Stimulated activated CD4-positive, alpha-beta T cell treated with anti-CD3 and anti-CD28 coated beads, Interleukin-4, amount 100 ng/mL, for 4 hours (primary cell): ENCODE measurements around the gene DRC1.

Experiments
- DNase-seq, 2 experiments: peaks; one replicate each; pipeline ENCODE4 v3.0.0-alpha.2; 2020

DRC1 gene

DNA sequence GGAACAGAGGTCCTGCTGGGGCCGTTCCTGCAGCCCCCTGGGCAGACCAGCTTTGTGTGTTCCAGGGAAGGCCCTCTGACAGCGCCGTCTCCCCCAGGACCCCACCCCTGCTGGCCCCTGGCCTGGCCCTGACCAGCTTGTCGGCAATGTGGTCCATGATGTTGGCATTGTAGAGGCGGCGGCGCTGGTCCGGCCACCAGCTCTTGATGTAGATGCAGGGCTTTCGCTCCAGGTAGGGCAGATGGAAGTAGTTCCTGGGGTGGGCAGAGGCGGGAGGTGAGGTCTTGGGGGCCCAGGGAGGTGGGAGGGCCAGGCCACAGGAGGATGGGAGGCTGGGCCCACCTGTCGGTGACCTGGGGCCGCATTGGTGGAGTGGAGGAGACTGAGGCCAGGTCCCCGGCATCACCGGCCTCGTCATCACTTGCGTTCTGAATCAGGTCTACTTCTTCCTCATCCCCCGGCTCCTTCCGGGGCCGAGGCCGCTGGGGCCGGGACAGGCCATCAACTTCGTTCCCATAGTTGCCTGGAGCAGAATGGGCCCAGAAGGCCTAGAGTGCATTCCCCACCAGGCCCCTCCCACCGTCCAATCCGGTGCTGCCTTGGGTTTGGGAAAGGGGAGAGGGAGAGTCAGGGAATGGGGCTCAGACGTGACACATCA lies 77.5 kb downstream of the DRC1 start:
- DNase-seq, result no peak

DNA sequence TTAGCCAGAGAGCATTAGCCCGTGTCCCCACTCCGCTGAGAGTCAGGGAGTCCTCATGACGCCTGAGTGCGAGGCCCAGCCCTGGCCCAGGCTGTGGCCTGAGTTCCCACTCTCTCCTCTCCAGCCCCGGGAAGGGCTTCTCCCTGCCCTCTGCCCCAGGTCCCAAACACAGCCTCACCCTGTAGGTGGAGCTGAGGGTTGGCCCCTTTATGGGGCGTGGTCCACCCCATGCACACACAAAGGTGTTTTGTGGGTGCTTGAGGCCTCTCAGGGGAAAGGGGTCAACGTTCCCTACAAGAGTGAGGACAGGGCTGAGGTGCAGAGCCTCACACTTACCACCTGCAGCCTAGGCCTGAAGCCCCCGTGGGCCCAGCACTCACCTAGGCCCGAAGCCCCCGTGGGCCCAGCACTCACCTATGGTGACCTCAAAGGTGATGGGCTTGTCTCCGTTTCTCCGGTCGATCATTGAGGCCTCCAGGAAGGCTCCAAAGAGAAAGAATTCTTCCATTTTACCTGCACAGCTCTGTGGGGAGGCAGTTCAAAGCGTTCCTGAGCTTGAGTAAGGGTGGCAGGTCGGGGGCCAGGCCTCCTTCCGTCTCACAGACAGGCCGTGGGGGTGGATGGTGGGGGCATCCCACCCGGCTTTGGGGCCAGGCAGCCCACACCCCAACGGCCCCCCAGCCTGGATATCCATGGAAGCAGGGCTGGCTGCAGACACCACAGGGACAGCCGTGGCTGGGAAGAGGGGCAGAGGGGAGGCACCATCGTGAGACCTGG lies 78.3 kb downstream of the DRC1 start:
- DNase-seq, result no peak

DNA sequence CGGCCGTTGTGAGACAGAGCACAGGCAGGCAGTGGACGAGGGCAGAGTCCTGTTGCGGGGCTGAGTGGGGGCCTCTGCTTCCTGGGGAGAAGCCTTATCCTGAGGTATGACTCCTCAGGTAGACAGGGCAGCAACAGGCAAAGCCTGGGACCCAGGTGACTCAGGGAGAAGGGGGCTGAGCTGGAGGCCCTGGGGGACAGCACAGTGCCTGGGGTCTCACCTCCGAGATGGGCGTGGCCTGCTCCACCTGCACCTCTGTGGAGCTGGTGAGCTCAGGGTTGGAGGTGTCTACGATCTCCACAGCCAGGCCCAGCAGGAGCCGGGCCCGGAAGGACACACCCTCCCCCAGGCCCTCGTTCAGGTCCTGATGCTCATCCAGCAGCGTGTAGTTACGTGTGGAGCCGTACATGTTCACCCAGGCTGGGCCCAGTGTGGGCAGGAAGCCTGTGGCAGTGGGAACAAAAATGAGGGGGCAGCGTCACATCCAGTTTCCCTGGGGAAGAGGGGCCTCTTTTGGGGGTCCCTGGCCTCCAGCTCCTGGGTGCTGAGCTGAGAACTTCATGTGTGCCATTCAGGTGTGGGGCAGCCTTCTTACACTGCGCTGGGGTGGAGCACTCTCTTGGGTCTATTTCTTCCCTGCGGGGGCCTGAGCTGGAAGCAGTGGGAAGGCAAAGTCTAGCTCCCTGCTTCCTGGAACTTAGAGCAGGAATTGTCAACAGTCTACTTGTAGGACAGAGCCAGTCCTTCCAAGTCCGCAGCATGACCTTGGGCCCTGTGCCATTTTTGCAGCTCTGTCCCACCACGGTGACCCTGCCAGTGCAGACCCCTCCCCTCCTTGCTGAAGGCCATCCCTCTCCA lies 79.1 kb downstream of the DRC1 start:
- DNase-seq, result no peak

DNA sequence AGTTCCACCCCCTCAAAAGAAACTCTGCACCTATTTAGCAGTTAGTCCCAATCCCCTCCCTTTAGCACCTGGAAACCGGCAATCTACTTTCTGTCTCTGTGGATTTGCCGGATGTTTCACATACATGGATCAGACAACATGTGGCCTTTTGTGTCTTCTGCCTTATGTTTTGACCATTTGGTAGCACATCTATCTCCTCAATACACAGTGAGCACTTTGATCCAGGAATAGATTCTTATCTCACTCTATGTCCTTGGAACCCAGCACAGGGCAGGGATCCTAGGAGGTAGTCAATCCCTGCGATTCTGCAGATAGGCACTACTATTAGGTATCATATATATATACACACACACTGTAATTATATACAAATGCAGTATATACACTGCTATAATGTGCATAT lies 80.0 kb downstream of the DRC1 start:
- no peak for DNase-seq

DNA sequence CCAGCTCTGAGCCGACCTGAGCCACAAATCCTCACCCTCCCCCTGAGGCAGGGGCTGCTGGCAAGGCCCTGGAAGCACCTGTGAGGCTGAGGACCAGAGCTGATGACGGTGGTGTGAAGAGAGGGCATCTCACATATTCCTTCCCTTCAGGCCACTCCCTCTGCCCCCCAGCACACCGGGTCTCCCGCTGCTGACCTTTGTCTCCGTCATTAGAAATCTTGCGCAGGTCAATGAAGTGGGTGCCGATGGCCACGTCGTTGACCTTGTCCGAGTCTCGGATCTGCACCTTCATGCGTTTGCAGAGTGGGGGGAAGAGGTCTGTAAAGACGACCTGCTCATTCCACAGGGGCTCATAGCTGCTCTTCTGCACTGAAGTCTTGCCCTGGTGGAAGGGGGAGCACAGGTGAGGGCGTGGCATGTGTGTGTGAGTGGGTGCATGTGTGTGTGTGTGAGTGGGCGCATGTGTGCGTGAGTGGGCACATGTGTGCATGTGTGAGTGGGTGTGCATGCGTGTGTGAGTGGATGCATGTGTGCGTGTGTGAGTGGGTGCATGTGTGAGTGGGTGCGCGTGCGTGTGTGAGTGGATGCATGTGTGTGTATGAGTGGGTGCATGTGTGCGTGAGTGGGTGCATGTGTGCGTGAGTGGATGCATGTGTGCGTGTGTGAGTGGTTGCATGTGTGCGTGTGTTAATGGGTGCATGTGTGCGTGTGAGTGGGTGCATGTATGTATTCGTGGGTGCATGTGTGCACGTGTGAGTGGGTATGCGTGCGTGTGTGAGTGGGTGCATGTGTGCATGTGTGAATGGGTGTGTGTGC lies 80.7 kb downstream of the DRC1 start:
- no peak for DNase-seq

DNA sequence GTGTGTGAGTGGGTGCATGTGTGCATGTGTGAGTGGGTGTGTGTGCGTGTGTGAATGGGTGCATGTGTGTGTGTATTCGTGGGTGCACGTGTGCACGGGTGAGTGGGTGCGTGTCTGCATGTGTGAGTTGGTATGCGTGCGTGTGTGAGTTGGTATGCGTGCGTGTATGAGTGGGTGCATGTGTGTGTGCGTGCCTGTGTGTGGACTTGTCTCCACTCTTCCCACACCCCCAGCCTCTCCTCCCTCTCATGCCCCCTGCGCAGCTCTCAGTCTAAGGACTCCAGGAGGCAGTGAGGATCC lies 81.3 kb downstream of the DRC1 start:
- no peak for DNase-seq

DNA sequence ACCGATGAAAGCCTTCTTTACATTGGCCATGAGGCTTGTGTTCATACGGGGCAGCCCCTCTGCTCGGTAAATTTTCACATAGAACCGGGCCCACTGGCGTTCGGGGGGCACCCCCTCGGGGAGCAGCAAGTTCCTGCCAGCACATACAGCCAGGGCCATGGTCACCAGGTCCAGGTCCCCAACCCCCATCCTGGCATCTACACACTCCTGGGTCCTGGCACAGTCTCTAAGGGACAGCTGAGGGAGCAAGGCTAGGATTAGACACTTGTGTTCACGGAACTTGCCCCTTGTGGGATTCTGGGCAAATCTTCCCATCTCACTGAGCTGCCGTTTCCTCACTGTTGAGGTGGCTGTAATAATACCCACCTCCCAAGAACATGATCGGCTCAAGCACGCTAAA lies 81.8 kb downstream of the DRC1 start:
- DNase-seq, result no peak

DNA sequence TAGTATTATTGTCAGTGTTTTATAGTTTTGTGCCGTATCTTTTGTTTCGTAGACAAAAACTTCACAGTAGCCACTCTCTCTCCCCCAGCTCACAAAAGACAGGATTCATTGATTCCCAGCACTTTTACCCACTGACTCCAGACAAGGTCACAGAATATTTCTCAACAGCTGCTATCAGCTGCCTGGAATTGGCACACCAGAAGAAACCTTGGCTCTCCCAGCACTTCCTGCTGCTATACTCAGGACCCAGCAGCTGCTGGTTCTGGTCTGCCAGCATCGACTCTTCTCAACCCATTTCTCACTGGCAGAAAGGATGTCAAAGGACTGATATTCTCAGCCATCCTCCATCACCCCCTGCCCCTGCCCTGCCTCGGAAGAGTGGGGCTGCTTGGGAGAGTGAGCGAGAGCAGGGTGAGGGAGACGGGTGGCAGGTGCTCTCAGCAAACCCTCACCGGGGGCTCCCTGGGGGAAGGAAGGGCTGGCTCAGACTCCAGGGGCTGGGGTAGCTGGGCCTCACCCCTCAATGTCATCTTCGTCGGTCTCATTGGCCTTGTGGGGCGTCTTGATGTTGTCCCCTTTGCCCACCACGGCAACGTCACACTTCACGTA lies 82.3 kb downstream of the DRC1 start:
- no peak for DNase-seq

DNA sequence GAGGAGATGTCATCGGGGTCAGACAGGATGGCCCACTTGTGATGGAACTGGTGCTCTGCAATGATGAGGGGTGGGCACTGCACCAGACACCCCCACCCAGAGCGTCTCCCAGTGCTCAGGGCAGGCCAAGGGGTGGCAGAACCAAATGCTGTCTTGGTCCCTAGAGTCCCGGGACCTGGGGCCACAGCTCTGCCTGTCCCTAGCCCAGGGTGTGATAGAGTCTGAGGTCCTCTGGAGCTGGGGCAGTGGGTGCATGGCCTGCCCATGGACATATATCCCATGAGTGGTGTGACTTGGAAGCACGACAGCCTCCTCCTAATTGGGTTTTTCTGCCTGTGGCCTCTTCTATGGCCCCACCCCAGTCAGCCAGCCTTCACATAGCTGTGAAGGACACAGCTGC lies 82.9 kb downstream of the DRC1 start:
- DNase-seq, result no peak

DNA sequence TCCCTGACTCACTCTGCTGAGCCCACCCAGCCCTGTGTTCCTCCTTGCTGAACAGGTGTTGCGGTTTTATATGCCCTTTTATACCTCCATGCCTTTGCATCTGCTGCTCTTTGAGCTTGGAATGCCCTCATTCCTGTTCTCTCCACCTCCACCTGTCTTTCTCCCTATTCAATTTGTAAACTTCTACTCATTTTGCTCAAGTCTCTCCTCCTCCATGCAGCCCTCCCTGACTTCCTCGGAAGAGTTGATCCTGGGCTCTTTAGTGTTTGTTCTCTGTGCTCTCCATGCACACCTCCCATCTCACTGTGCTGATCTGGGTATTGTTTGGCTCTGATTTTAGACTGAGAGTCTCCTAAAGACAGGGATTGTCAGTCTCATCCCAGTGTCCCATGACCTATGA lies 83.4 kb downstream of the DRC1 start:
- no peak for DNase-seq

DNA sequence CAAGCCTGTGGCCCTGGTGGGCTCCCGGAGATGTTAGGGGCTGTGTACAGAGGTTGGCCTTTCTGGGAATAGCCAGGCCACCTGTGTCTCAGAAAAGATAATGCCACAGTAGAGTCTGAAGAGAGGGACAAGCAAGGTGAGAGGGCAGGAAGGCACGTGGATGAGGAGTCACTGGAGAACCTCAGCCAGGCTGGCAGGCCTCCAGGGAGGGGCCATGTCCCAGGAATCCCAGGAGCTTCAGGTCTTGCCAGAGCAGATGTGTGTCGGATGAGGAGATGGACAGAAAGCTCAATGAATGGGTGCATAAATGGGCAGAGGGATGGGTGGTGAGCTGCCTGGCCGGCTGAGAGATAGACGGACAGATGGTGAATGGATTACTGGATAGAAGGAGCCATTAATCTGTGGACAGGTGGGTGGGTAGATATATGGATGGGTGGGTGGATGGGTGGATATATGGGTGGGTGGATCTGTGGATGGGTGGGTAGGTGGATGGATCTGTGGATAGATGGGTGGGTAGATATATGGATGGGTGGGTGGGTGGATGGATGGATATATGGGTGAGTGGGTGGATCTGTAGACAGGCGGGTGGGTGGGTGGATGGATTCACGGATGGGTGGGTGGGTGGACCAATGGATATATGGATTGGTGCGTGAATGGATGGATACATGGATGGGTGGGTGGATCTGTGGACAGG lies 84.2 kb downstream of the DRC1 start:
- no peak for DNase-seq

DNA sequence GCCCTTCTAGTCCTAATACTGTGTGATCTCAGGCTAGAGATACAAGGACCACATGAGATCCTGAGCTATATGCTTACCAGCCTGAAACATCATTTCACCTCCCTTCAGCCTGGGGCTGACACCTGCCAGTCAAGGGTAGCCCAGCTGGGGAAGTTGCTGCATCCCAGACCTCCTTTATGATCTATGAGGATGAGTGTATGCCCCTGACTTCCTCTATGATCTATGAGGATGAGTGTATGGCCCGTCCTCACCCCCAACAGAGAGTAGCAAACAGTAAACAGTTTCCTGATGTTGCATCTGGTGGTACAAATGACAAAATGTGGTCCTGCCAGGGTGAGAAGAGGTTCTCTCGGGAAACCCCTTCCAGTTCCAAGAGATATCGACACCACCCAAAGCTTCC lies 85.1 kb downstream of the DRC1 start:
- DNase-seq, result no peak

DNA sequence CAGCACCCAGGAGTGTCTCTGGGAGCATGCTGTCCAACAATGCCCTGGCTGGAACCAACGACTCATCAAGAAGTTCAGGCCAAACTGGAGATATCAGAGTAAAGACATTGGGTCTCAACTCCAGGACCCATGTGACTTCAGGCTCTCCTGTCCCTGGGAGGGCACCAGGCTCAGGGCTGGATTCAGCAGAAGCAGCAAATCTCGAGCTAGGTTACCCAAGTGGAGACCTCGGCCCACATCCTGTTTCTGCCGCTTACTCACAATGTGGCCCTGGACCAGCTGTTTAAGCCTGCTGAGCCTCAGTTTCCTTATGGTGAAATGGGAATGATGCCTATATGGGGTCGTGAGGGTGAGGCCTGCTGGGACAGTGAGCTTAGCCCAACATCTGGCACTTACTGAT lies 85.5 kb downstream of the DRC1 start:
- no peak for DNase-seq

DNA sequence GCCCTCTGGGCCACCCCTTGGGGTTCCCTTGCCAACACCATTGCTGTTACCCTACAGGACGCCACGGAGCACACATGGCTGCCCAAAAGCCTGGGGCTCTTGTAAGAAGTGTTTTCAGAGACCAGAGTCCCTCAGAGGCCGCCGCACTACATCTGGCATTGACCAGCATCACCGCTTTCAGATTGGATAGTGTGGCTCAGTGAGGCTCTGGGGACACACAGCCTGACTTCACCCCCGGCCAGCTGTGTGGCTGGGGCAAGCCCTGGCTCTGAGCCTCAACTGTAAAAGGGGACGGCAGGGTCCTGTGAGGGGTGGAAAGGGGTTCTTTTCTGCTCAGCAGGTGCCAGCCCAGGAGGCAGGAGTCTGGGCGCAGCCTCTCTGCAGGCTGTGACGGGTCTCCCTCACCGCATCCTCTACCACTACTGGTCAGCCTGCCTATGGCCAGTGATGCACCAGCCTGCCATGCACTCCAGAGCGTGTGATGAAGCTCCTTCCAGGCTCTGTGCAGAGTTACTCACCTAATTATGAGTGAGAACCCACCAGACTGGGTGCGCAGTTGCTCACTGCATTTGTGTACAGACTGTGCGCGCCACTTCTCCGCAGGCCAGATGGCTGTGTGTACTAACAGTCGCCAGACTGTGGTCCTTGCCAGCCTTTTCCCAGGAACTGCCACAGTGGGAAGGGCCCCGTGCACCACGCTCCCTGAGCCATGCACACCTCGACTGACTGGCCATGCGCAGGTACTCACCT lies 86.9 kb downstream of the DRC1 start:
- DNase-seq, result no peak

DNA sequence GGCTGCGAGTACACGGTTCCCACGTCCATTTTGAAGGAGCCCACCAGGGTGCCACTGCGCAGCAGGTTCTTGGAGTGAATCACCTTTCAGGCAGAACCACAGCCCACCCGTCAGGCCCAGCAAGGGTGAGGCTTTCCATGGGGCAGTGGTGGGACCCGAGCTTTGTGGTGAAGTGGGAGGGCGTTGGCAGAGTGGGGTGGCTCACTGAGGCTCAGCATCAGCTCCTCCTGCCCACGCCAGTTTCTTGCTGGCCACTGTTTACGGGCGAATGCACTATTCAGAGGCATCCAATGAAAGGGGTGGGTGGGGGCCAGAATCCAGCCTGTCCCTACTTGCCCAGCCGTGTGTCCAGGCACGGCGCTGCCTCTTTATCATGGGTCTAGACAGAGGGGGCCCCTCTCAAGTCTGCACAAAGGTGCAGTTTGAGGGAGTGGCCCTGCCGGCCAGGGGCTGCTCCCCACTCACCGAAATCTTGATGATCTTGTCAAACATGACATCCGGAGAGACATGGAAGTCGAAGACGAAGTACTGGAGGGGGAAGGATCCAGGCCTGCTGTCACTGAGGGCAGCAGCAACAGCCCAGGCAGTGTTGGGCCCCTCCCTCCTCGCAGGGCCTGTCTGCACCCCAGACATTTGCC lies 87.6 kb downstream of the DRC1 start:
- no peak for DNase-seq

DNA sequence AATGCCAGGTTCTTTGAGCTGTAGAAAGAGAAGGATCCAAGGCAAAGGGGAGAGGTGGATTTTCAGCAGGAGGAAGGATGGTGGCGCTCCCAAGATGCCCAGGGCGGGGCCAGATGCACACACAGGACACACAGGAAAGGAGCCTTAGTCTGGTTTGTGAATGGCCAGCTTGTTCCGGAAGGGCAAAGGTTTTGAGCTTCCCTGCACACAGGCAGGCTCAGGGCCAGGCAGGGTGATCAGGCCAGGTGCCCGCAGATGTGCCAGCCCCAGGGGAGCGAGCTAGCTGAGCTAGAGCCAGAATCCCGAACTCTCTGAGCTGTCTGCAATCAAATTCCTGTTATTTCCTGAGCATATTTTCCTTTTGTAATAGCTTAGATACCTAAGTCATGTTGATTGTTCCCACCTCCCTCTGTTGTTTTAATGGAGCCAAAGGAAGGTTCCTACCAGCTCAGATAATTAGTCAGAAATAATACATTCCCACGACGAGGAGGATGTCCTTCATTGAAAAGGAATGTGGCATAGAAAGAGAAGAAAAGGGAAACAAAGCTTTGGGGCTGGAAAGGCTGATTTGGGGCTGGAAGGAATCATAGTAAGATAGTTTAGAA lies 89.9 kb downstream of the DRC1 start:
- DNase-seq, result no peak

DNA sequence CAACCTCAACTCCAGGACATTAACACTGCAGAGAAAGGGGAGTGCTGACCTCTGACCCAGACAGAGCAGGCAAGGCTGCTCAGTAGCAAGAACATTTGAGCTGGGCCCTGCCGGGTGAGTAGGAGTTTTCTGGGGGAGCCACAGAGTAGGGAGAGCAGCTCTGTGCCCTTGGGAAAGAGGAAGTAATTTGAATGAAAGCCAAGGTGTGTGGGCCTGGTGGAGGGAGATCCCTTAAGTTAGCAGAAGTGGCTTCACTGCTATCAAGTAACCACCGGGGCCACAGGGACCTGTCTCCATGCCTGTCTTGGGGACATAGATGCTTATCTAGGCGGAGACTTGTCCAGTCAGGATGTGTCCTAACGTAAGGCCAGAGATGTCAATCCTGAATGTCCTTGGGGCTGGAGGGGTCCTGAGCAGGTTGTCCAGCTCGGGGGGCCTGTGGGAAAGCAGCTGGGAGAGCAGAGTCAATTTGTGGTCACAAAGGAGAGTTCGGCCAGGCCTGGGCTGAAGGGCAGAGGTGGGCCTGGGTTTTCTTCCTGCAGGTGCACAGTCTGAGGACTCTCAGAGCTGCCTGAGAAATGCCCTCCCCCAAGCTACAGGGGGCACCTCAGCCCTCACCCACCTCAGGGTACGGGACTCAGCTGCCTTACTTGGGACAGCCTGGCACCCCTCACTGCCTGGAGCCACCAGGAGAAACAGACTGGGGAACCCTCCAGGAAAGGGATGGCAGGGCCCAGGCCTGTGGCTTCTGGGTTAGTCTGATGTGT lies 91.2 kb downstream of the DRC1 start:
- DNase-seq, result no peak

DNA sequence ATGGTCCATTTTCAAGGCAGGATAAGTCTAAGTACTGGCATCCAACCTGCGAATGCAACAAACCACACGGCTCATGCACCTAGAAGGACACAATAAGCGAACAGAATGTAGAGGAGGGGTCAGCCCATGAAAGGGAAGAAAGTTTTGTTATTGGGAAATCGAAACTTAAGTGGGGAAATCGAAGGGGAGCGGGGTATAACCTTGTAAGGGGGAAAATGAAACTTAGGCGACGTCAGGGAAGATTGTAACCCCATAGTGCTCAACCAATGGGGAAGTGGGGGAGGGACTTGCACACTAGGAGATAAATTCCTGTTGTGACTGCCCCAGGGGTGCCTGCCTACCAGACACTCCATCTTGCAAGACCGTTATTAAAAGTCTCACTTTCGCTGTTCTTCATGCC lies 91.8 kb downstream of the DRC1 start:
- no peak for DNase-seq

DNA sequence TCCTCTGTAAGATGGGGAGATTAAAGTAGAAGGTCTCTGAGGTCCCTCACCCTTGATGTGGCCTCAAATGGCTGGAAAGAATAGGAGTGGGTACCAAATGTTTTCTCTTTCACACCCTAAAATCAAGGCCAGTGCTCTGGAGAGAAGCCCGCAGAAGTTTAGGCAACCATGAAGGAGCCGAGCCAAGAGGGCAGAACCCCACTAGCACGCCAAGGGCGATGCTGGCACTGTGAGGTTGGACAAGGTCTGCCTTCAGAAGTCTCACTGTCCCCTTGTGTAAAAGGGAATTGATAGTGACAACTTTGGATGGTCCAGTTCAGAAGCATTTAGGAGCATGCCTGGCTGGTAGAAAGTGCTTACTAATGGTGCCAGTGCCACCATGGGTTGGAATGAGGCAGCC lies 92.5 kb downstream of the DRC1 start:
- DNase-seq, result no peak

DNA sequence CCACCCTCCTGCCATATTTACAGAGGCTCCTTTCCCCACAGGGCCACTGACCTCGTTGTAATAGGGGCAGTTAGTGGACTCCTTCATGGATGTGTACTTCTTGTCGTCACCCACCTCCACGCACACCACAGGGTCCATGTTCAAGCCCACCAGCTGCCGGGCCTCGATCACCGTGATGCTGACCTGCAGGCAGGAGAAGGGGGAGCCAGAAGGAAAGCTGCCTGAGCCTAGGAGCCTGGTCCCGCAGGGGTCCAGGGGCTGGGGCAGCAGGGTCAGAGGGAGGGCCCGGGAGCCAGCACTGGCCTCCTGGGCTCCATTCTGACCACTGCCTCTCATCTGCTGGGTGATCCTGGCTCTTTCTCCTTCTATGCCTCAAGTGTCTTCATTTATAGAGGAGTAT lies 93.2 kb downstream of the DRC1 start:
- DNase-seq, result no peak
